WTC11 (cell line): ENCODE results near the gene MAN1B1. TPM values are rescaled to one million over a fixed set of nuclear protein-coding genes. Genes with fewer than 3 reads are reported as not detected.

ENCODE experiments used
- ATAC-seq: fragments of 200-7000 bp; cut with Tn5 transposase; 2 replicates; pipeline ENCODE4 v1.10.0; 2021; ENCODE audit warnings: mild to moderate bottlenecking, moderate library complexity
- CTCF ChIA-PET: fragments of 300-600 bp; sonication (Branson Sonifier 250); formaldehyde crosslinking; loops from one replicate; lab custom pipeline; 2021; ENCODE audit warnings: antibody characterized with exemption; lab: Charles Lee
- POLR2A ChIA-PET: fragments of 350-600 bp; sonication (Branson Sonifier 250); formaldehyde crosslinking; loops from one replicate; lab custom pipeline; 2021; ENCODE audit warnings: antibody characterized with exemption; lab: Charles Lee
- DNase-seq: peaks from one replicate; pipeline ENCODE4 v3.0.0; 2021; ENCODE audit warnings: low spot score
- H3K27ac Mint-ChIP-seq: 2 replicates; pipeline ENCODE4 v1.8.0; 2021; ENCODE audit warnings: mixed read lengths
- H3K27me3 Mint-ChIP-seq: 2 replicates; pipeline ENCODE4 v1.8.0; 2021; ENCODE audit warnings: low read depth, mild to moderate bottlenecking, moderate library complexity, mixed read lengths
- H3K36me3 Mint-ChIP-seq: 2 replicates; pipeline ENCODE4 v1.8.0; 2021; ENCODE audit warnings: mixed read lengths
- H3K4me1 Mint-ChIP-seq: 2 replicates; pipeline ENCODE4 v1.8.0; 2022; ENCODE audit warnings: mixed read lengths
- H3K4me3 Mint-ChIP-seq: 2 replicates; pipeline ENCODE4 v1.8.0; 2021; ENCODE audit warnings: mild to moderate bottlenecking, moderate library complexity, mixed read lengths
- H3K9me3 Mint-ChIP-seq: 2 replicates; pipeline ENCODE4 v1.8.0; 2021; ENCODE audit warnings: mixed read lengths
- AFF4 ChIP-seq: sonication (generic); formaldehyde crosslinking; IDR thresholded peaks from 2 replicates; pipeline ENCODE4 v1.8.1; 2023; ENCODE audit warnings: mild to moderate bottlenecking, missing genetic modification reagents, borderline replicate concordance
- ATF1 ChIP-seq: sonication (generic); formaldehyde crosslinking; IDR thresholded peaks from 2 replicates; pipeline ENCODE4 v1.8.1; 2023; ENCODE audit warnings: mild to moderate bottlenecking, moderate library complexity, missing genetic modification reagents
- ETV6 ChIP-seq: sonication (generic); formaldehyde crosslinking; IDR thresholded peaks from 2 replicates; pipeline ENCODE4 v1.8.1; 2022; ENCODE audit warnings: mild to moderate bottlenecking, missing genetic modification reagents
- FOXK1 ChIP-seq: sonication (generic); formaldehyde crosslinking; IDR thresholded peaks from 2 replicates; pipeline ENCODE4 v1.8.0; 2022; ENCODE audit warnings: mild to moderate bottlenecking, moderate library complexity, missing genetic modification reagents
- GTF2I ChIP-seq: fragments of 250-450 bp; sonication (Bioruptor Pico); conservative IDR thresholded peaks from 2 replicates; pipeline ENCODE4 v1.4.0; 2021; ENCODE audit warnings: mild to moderate bottlenecking
- JUN ChIP-seq: sonication (generic); formaldehyde crosslinking; IDR thresholded peaks from 2 replicates; pipeline ENCODE4 v1.8.0; 2023; ENCODE audit warnings: mild to moderate bottlenecking, missing genetic modification reagents
- NR3C1 ChIP-seq: sonication (generic); formaldehyde crosslinking; conservative IDR thresholded peaks from 2 replicates; pipeline ENCODE4 v1.8.1; 2023; ENCODE audit warnings: low read depth, mild to moderate bottlenecking, missing genetic modification reagents
- SP1 ChIP-seq: sonication (generic); formaldehyde crosslinking; conservative IDR thresholded peaks from 2 replicates; pipeline ENCODE4 v1.8.1; 2022; ENCODE audit warnings: missing genetic modification reagents
- TCF7 ChIP-seq: sonication (generic); formaldehyde crosslinking; IDR thresholded peaks from 2 replicates; pipeline ENCODE4 v1.8.0; 2022; ENCODE audit warnings: mild to moderate bottlenecking, low read depth, missing genetic modification reagents, moderate library complexity
- TEAD1 ChIP-seq: sonication (generic); formaldehyde crosslinking; IDR thresholded peaks from 2 replicates; pipeline ENCODE4 v1.8.0; 2022; ENCODE audit warnings: mild to moderate bottlenecking, missing genetic modification reagents
- USF1 ChIP-seq: sonication (generic); formaldehyde crosslinking; IDR thresholded peaks from 2 replicates; pipeline ENCODE4 v1.8.0; 2022; ENCODE audit warnings: mild to moderate bottlenecking, missing genetic modification reagents
- ZBTB21 ChIP-seq: sonication (generic); formaldehyde crosslinking; IDR thresholded peaks from 2 replicates; pipeline ENCODE4 v1.8.1; 2023; ENCODE audit warnings: mild to moderate bottlenecking, missing genetic modification reagents, borderline replicate concordance
- ZNF121 ChIP-seq: sonication (generic); formaldehyde crosslinking; IDR thresholded peaks from 2 replicates; pipeline ENCODE4 v1.8.0; 2023; ENCODE audit warnings: missing genetic modification reagents
- ZNF232 ChIP-seq: sonication (generic); formaldehyde crosslinking; IDR thresholded peaks from 2 replicates; pipeline ENCODE4 v1.8.0; 2022; ENCODE audit warnings: mild to moderate bottlenecking, missing genetic modification reagents
- ZNF396 ChIP-seq: fragments of 250-450 bp; sonication (Bioruptor Pico); IDR thresholded peaks from 2 replicates; pipeline ENCODE4 v1.8.0; 2021; ENCODE audit warnings: mild to moderate bottlenecking, moderate library complexity, borderline replicate concordance
- ZNF416 ChIP-seq: fragments of 250-450 bp; sonication (Bioruptor Pico); IDR thresholded peaks from 2 replicates; pipeline ENCODE4 v1.9.0; 2021; ENCODE audit warnings: mild to moderate bottlenecking, inconsistent platforms
- total RNA-seq: library from RNA; stranded (reverse); gene quantifications from 3 replicates; pipeline ENCODE4 v1.2.3, GENCODE V29; 2021
- TF ChIP-seq, protein P1 (sequence below): fragments of 250-450 bp; sonication (Bioruptor Pico); conservative IDR thresholded peaks from 2 replicates; pipeline ENCODE4 v1.9.0; 2021; ENCODE audit warnings: mild to moderate bottlenecking
- TF ChIP-seq, protein P2 (sequence below): sonication (generic); formaldehyde crosslinking; IDR thresholded peaks from 2 replicates; pipeline ENCODE4 v1.8.0; 2023; ENCODE audit warnings: mild to moderate bottlenecking, missing genetic modification reagents
- TF ChIP-seq, protein P3 (sequence below): fragments of 250-450 bp; sonication (Bioruptor Pico); IDR thresholded peaks from 2 replicates; pipeline ENCODE4 v1.9.0; 2021; ENCODE audit warnings: mild to moderate bottlenecking, borderline replicate concordance
- TF ChIP-seq, protein P4 (sequence below): sonication (generic); formaldehyde crosslinking; IDR thresholded peaks from 2 replicates; pipeline ENCODE4 v1.8.1; 2023; ENCODE audit warnings: mild to moderate bottlenecking, missing genetic modification reagents, moderate library complexity

The MAN1B1 gene
- total RNA-seq, 1 experiment from 2014 or later = 57.1 TPM

GRCh38 chr9:137037483-137037882 lies 49.3 kb upstream of the MAN1B1 start:
- ATAC-seq = no peak
- Mint-ChIP-seq H3K4me3 (no peak overlapping the region), H3K9me3 (no peaks in the 10 kb centered on the region), H3K4me1 (no peaks in the 10 kb centered on the region), H3K27me3 (no peaks in the 10 kb centered on the region), H3K36me3 (peaks cover 5% of the 10 kb centered on the region; the same call in 1 of the 2 replicates), H3K27ac (no peak overlapping the region)
- CTCF ChIA-PET = interaction anchor here (1.1 to 4.9 kb wide), 4 partner anchors 8 to 152 kb away, joined by 3 to 63 read pairs (median 14); partner anchors contain the start of genes NPDC1 and SSNA1
- TF ChIP-seq ZNF396 (CRISPR knock-in tag) = no peak
- TF ChIP-seq ZNF121 (CRISPR knock-in tag) = no peak
- no peak for TF ChIP-seq SP1 (CRISPR knock-in tag)
- no peak for TF ChIP-seq ETV6
- TF ChIP-seq USF1 = no peak
- DNase-seq = no peak
- POLR2A ChIA-PET = no interaction called here

- H3K36me3 Mint-ChIP-seq = peaks cover 5% of the 10 kb centered on the region; the same call in 1 of the 2 replicates
- H3K9me3 Mint-ChIP-seq = no peaks in the 10 kb centered on the region
- no peak overlapping the region for H3K27ac Mint-ChIP-seq
- no peak for ATAC-seq
- H3K27me3 Mint-ChIP-seq = no peaks in the 10 kb centered on the region
- POLR2A ChIA-PET = no interaction called here
- H3K4me3 Mint-ChIP-seq = no peak overlapping the region
- CTCF ChIA-PET = interaction anchor here (0.6 to 4.6 kb wide), 3 partner anchors 10 to 185 kb away, joined by 3 to 23 read pairs (median 4); no protein-coding TSS in a partner anchor
- no peaks in the 10 kb centered on the region for H3K4me1 Mint-ChIP-seq
- DNase-seq = no peak
- TF ChIP-seq JUN (CRISPR knock-in tag) = no peak
- TF ChIP-seq, protein P1, sequence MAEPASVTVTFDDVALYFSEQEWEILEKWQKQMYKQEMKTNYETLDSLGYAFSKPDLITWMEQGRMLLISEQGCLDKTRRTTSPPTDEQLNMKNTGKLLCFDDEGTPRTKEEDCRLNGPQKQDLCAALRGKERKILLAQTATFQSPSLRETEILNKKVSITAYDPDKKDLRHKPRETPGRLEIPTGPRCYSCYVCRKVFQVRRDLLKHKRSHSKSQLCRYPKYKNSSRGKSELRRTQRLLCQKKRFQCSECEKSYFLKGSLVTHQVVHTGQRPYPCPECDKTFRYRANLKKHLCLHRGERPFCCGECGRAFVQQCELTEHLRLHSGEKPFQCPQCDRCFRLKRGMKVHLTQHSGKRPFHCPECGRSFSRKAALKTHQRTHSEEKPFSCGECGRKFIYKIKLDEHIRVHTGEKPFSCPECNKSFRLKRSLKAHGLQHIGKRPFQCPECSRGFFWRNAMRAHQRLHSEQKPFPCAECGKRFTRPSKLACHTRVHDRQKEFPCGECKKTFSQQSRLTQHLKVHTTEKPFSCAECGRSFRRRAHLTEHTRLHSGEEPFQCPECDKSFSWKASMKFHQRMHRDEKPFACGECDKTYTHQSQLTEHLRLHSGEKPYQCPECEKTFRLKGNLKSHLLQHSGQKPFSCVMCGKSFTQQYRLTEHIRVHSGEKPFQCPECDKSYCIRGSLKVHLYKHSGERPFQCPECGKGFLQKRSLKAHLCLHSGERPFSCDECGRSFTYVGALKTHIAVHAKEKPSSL (CRISPR knock-in tag) = no peak
- no peak for TF ChIP-seq ZNF232
- no peak for TF ChIP-seq ETV6
- TF ChIP-seq ATF1 (CRISPR knock-in tag) = no peak
- no peak for TF ChIP-seq TEAD1 (CRISPR knock-in tag)
- no peak for TF ChIP-seq TCF7 (CRISPR knock-in tag)
- TF ChIP-seq USF1 = no peak
- TF ChIP-seq ZNF416 (CRISPR knock-in tag) = no peak
- TF ChIP-seq, protein P2, sequence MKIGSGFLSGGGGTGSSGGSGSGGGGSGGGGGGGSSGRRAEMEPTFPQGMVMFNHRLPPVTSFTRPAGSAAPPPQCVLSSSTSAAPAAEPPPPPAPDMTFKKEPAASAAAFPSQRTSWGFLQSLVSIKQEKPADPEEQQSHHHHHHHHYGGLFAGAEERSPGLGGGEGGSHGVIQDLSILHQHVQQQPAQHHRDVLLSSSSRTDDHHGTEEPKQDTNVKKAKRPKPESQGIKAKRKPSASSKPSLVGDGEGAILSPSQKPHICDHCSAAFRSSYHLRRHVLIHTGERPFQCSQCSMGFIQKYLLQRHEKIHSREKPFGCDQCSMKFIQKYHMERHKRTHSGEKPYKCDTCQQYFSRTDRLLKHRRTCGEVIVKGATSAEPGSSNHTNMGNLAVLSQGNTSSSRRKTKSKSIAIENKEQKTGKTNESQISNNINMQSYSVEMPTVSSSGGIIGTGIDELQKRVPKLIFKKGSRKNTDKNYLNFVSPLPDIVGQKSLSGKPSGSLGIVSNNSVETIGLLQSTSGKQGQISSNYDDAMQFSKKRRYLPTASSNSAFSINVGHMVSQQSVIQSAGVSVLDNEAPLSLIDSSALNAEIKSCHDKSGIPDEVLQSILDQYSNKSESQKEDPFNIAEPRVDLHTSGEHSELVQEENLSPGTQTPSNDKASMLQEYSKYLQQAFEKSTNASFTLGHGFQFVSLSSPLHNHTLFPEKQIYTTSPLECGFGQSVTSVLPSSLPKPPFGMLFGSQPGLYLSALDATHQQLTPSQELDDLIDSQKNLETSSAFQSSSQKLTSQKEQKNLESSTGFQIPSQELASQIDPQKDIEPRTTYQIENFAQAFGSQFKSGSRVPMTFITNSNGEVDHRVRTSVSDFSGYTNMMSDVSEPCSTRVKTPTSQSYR (CRISPR knock-in tag) = no peak
- no peak for TF ChIP-seq NR3C1
- TF ChIP-seq, protein P3, sequence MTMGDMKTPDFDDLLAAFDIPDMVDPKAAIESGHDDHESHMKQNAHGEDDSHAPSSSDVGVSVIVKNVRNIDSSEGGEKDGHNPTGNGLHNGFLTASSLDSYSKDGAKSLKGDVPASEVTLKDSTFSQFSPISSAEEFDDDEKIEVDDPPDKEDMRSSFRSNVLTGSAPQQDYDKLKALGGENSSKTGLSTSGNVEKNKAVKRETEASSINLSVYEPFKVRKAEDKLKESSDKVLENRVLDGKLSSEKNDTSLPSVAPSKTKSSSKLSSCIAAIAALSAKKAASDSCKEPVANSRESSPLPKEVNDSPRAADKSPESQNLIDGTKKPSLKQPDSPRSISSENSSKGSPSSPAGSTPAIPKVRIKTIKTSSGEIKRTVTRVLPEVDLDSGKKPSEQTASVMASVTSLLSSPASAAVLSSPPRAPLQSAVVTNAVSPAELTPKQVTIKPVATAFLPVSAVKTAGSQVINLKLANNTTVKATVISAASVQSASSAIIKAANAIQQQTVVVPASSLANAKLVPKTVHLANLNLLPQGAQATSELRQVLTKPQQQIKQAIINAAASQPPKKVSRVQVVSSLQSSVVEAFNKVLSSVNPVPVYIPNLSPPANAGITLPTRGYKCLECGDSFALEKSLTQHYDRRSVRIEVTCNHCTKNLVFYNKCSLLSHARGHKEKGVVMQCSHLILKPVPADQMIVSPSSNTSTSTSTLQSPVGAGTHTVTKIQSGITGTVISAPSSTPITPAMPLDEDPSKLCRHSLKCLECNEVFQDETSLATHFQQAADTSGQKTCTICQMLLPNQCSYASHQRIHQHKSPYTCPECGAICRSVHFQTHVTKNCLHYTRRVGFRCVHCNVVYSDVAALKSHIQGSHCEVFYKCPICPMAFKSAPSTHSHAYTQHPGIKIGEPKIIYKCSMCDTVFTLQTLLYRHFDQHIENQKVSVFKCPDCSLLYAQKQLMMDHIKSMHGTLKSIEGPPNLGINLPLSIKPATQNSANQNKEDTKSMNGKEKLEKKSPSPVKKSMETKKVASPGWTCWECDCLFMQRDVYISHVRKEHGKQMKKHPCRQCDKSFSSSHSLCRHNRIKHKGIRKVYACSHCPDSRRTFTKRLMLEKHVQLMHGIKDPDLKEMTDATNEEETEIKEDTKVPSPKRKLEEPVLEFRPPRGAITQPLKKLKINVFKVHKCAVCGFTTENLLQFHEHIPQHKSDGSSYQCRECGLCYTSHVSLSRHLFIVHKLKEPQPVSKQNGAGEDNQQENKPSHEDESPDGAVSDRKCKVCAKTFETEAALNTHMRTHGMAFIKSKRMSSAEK (CRISPR knock-in tag) = no peak
- TF ChIP-seq FOXK1 (CRISPR knock-in tag) = no peak
- TF ChIP-seq ZBTB21 (CRISPR knock-in tag) = no peak
- no peak for TF ChIP-seq AFF4 (CRISPR knock-in tag)
- no peak for TF ChIP-seq GTF2I (CRISPR knock-in tag)
- TF ChIP-seq, protein P4, sequence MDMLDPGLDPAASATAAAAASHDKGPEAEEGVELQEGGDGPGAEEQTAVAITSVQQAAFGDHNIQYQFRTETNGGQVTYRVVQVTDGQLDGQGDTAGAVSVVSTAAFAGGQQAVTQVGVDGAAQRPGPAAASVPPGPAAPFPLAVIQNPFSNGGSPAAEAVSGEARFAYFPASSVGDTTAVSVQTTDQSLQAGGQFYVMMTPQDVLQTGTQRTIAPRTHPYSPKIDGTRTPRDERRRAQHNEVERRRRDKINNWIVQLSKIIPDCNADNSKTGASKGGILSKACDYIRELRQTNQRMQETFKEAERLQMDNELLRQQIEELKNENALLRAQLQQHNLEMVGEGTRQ (CRISPR knock-in tag) = no peak
These were observed 47.9 kb upstream of the MAN1B1 start for GRCh38 chr9:137038916-137039315.
